Sigmoid colon (tissue), 7 donors: ENCODE results near the gene DDR2. TPM values are rescaled to one million over a fixed set of nuclear protein-coding genes. Genes with fewer than 3 reads are reported as not detected.

Experiments used
- DNase-seq: peaks from one replicate; pipeline ENCODE4 v3.0.0-alpha.2; 2019
- H3K27ac ChIP-seq, 4 donors: fragments of 200-600 bp; sonication (generic); one replicate each; pipeline ENCODE4 v1.5.1; 2016 to 2019; ENCODE audit warnings: mild to moderate bottlenecking in 1 of 4
- H3K27me3 ChIP-seq, 3 donors: fragments of 200-600 bp; sonication (generic); one replicate each; pipeline ENCODE4 v1.5.1; 2019; ENCODE audit warnings: mild to moderate bottlenecking in 1 of 3
- H3K36me3 ChIP-seq, 4 donors: fragments of 200-600 bp; sonication (generic); one replicate each; pipeline ENCODE4 v1.5.1; 2016 to 2019
- H3K4me1 ChIP-seq, 4 donors: fragments of 200-600 bp; sonication (generic); one replicate each; pipeline ENCODE4 v1.5.1; 2017 to 2019
- H3K4me3 ChIP-seq, 4 donors: fragments of 200-600 bp; sonication (generic); one replicate each; pipeline ENCODE4 v1.5.1; 2017 to 2019; ENCODE audit warnings: mild to moderate bottlenecking in 2 of 4, moderate library complexity in 1 of 4
- H3K9me3 ChIP-seq, 4 donors: fragments of 200-600 bp in 3 of 4; sonication (generic) in 3 of 4; one replicate each; pipeline versions ENCODE4 v1.5.1 to v1.6.1; 2013 to 2019
- EP300 ChIP-seq, 4 donors: sonication (generic); formaldehyde crosslinking; IDR thresholded peaks; one replicate each; pipeline ENCODE4 v1.6.1; 2017; ENCODE audit warnings: antibody characterized with exemption in 4 of 4
- POLR2A ChIP-seq, 2 donors: fragments of 450-650 bp; IDR thresholded peaks; one replicate each; pipeline ENCODE4 v1.6.1; 2016; ENCODE audit warnings: antibody characterized with exemption in 2 of 2, mild to moderate bottlenecking in 2 of 2, moderate library complexity in 2 of 2
- POLR2AphosphoS5 ChIP-seq, 4 donors: sonication (generic); formaldehyde crosslinking; IDR thresholded peaks; one replicate each; pipeline ENCODE4 v1.6.1; 2017; ENCODE audit warnings: antibody characterized with exemption in 4 of 4
- WGBS, 2 donors: extraction: QIAGEN DNeasy Blood & Tissue Kit; methylation state at CpG; one replicate each; pipeline ENCODE4 v1.1.7; 2013; 5-methylcytosine and 5-hydroxymethylcytosine counted together
- intact Hi-C: fragments of 100-400 bp; cut with DNase I; formaldehyde crosslinking; loops from one replicate; pipeline ENCODE4 v1.15.1; 2023
- polyA plus RNA-seq, 3 donors: library from polyadenylated mRNA; stranded (reverse); fragments of 200-250 nt; gene quantifications; one replicate each; pipeline ENCODE4 v1.2.3, GENCODE V29; 2013
- total RNA-seq, 4 donors: library from RNA; depleted of rRNA; stranded (reverse); fragments of >200 nt; gene quantifications; one replicate each; pipeline ENCODE4 v1.1.0, GENCODE V29; 2016
- TF ChIP-seq, protein P1 (sequence below), 4 experiments: fragments of 450-650 bp in 3 of 4; fragments of 200-600 bp in 1 of 4; IDR thresholded peaks; one replicate each; pipeline ENCODE4 v1.5.1; 2016 to 2019; ENCODE audit warnings: antibody characterized with exemption in 4 of 4, mild to moderate bottlenecking in 3 of 4, moderate library complexity in 2 of 4
- donor health status: healthy with polysubstance abuse.
- donor health status: Bipolar disorder and iron deficiency.
- donor health status: healthy.

DDR2 gene
- total and polyA plus RNA-seq, 7 donors: 3.5 to 236 (median 150) TPM

DNA sequence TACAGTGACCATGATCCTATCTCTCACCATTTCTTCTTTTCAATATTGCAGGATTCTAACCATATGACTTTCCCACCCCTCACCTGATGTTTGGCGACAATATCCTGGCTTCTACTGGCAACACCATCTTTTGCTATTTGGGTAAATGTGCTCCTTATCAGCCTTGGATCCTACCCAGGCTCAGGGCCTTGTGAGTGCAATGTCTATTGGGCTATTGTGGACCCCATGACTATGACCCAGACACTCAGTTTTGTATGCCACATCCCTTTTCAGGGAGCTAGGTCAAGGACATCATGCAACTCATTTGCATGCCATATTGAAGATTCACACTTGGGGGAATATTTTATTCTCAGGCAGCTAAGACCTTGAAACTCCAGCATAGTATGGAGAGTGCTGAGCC, 67.9 kb downstream of the DDR2 start:
- Histone ChIP-seq H3K27ac (peak overlapping the region in 2 of 4 donors; percentile 88 to 90), H3K4me3 (no peak overlapping the region), H3K4me1 (peaks cover 0 to 99% (median 79%) of the 10 kb centered on the region in 4 donors), H3K9me3 (no peaks in the 10 kb centered on the region), H3K36me3 (peaks cover 0 to 7% (median 0%) of the 10 kb centered on the region in 4 donors), H3K27me3 (no peaks in the 10 kb centered on the region)
- intact Hi-C loops: no loop called here
- TF ChIP-seq, protein P1, sequence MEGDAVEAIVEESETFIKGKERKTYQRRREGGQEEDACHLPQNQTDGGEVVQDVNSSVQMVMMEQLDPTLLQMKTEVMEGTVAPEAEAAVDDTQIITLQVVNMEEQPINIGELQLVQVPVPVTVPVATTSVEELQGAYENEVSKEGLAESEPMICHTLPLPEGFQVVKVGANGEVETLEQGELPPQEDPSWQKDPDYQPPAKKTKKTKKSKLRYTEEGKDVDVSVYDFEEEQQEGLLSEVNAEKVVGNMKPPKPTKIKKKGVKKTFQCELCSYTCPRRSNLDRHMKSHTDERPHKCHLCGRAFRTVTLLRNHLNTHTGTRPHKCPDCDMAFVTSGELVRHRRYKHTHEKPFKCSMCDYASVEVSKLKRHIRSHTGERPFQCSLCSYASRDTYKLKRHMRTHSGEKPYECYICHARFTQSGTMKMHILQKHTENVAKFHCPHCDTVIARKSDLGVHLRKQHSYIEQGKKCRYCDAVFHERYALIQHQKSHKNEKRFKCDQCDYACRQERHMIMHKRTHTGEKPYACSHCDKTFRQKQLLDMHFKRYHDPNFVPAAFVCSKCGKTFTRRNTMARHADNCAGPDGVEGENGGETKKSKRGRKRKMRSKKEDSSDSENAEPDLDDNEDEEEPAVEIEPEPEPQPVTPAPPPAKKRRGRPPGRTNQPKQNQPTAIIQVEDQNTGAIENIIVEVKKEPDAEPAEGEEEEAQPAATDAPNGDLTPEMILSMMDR (IDR thresholded peaks at IDR 0.05): no peak
- TF ChIP-seq POLR2AphosphoS5 (IDR thresholded peaks at IDR 0.05) (no peak), POLR2A (IDR thresholded peaks at IDR 0.05) (no peak), EP300 (IDR thresholded peaks at IDR 0.05) (no peak)
- no peak for DNase-seq
- WGBS, 2 donors: 97 to 99% methylated on average over 1 of the region's 1 CpG

DNA sequence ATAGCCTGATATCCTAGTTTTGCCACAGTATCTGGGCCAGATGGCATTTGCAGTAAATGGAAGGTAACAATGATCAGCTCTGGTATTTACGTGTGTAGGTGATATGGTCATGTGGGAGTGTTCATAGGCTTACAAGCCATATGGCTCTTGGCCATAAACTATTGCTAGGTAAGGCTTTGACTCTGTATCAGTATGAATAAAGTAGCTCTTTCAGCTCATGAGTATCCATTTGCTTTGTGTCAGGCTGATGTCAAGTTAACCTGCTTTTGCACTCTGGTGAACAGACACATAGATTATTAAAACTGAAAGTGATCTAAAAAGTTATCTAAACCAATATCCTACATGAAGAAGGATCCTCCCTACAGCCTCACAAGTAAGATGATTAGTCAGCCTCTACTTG, 69.0 kb downstream of the DDR2 start:
- no peak for TF ChIP-seq POLR2AphosphoS5 (IDR thresholded peaks at IDR 0.05)
- TF ChIP-seq, protein P1 (IDR thresholded peaks at IDR 0.05): no peak
- no peak for TF ChIP-seq EP300 (IDR thresholded peaks at IDR 0.05)
- TF ChIP-seq POLR2A (IDR thresholded peaks at IDR 0.05): no peak
- WGBS, 2 donors: 33 to 61% methylated on average over 1 of the region's 1 CpG
- Histone ChIP-seq H3K27ac (peak overlapping the region in 3 of 4 donors; percentile 12 to 79 (median 24)), H3K36me3 (peaks cover 0 to 7% (median 0%) of the 10 kb centered on the region in 4 donors), H3K9me3 (no peaks in the 10 kb centered on the region), H3K4me3 (no peak overlapping the region), H3K27me3 (no peaks in the 10 kb centered on the region), H3K4me1 (peaks cover 0 to 99% (median 78%) of the 10 kb centered on the region in 4 donors)
- no peak for DNase-seq
- intact Hi-C loops: no loop called here

DNA sequence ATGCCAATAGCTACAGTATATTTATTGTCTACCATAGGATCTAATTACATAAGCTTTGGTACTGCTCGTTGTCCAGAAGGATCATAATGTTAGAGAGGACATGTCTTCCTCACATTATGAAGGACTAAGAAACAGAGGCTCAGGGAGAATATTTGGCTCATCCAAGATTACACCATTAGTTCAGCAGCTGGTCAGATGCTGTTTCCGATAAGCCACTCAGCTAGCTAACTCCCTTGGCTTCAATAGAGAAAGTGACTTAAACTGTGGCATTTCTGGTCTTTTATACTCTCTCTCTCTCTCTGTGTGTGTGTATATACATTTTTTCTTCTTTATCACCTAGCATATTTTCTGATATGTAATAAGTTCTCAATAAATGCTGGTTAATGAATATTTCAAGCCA, 70.4 kb downstream of the DDR2 start:
- intact Hi-C loops: no loop called here
- Histone ChIP-seq H3K27me3 (no peaks in the 10 kb centered on the region), H3K9me3 (no peaks in the 10 kb centered on the region), H3K27ac (peak overlapping the region in 3 of 4 donors; percentile 74 to 82 (median 79)), H3K4me1 (peaks cover 0 to 99% (median 77%) of the 10 kb centered on the region in 4 donors), H3K4me3 (no peak overlapping the region), H3K36me3 (peaks cover 0 to 7% (median 0%) of the 10 kb centered on the region in 4 donors)
- no peak for DNase-seq
- 88 to 89% methylated on average over 2 of the region's 2 CpGs for WGBS, 2 donors
- no peak for TF ChIP-seq POLR2AphosphoS5 (IDR thresholded peaks at IDR 0.05)
- TF ChIP-seq POLR2A (IDR thresholded peaks at IDR 0.05): no peak
- no peak for TF ChIP-seq EP300 (IDR thresholded peaks at IDR 0.05)
- TF ChIP-seq, protein P1 (IDR thresholded peaks at IDR 0.05): no peak

DNA sequence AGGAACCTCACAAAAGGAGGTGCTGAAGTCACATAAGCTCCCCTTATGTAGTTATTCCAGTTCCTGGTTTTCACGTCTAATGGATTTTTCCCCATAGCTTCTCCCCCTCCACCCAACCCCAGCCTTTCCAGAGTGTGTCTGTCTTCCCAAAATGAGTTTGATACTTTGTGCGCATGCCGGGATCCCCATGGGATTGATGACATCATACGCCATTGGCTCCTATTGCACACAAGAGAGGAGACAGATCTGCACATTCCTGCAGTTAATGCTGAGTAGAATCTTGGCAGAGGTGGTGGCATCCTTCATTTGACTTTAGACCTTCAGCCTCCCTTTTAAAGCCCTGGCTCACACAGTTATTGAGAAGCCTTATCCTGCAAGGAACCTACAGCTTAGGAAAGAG, 71.4 kb downstream of the DDR2 start:
- Histone ChIP-seq H3K9me3 (no peaks in the 10 kb centered on the region), H3K4me3 (no peak overlapping the region), H3K27me3 (no peaks in the 10 kb centered on the region), H3K27ac (peak overlapping the region in 3 of 4 donors; percentile 74 to 82 (median 79)), H3K4me1 (peaks cover 0 to 99% (median 75%) of the 10 kb centered on the region in 4 donors), H3K36me3 (peaks cover 0 to 7% (median 0%) of the 10 kb centered on the region in 4 donors)
- peak; percentile 76 for DNase-seq
- 94 to 97% methylated on average over 4 of the region's 4 CpGs for WGBS, 2 donors
- no peak for TF ChIP-seq POLR2A (IDR thresholded peaks at IDR 0.05)
- TF ChIP-seq, protein P1 (IDR thresholded peaks at IDR 0.05): no peak
- TF ChIP-seq POLR2AphosphoS5 (IDR thresholded peaks at IDR 0.05): peak in 3 of 4 donors; percentile 16 to 33 (median 31)
- TF ChIP-seq EP300 (IDR thresholded peaks at IDR 0.05): no peak
- intact Hi-C loops: no loop called here
